Activated CD4-positive, alpha-beta memory T cell treated with anti-CD3 and anti-CD28 coated beads for 36 hours (primary cell): ENCODE measurements around the gene PRSS2. TPM values are rescaled to one million over a fixed set of nuclear protein-coding genes. Genes with fewer than 3 reads are reported as not detected.

ENCODE experiments used
- CTCF ChIA-PET: fragments of 350-600 bp; sonication (Branson Sonifier 250); formaldehyde crosslinking; loops from one replicate; lab custom pipeline; 2021; ENCODE audit warnings: antibody characterized with exemption, inconsistent platforms; lab: Charles Lee
- POLR2A ChIA-PET: fragments of 350-600 bp; sonication (Branson Sonifier 250); formaldehyde crosslinking; loops from one replicate; lab custom pipeline; 2021; ENCODE audit warnings: antibody characterized with exemption; lab: Charles Lee
- DNase-seq: peaks from one replicate; pipeline ENCODE4 v3.0.0-alpha.2; 2020
- H3K27ac Mint-ChIP-seq: one replicate; pipeline ENCODE4 v1.8.0; 2021; ENCODE audit warnings: mixed read lengths
- H3K27me3 Mint-ChIP-seq: one replicate; pipeline ENCODE4 v1.8.0; 2021; ENCODE audit warnings: mixed read lengths
- H3K36me3 Mint-ChIP-seq: one replicate; pipeline ENCODE4 v1.8.0; 2021; ENCODE audit warnings: mixed read lengths
- H3K4me1 Mint-ChIP-seq: one replicate; pipeline ENCODE4 v1.8.0; 2021; ENCODE audit warnings: low read depth, mixed read lengths
- H3K4me3 Mint-ChIP-seq: one replicate; pipeline ENCODE4 v1.8.0; 2021; ENCODE audit warnings: mild to moderate bottlenecking, mixed read lengths
- H3K9me3 Mint-ChIP-seq: one replicate; pipeline ENCODE4 v1.8.0; 2021; ENCODE audit warnings: mixed read lengths
- intact Hi-C: fragments of 100-400 bp; cut with micrococcal nuclease; formaldehyde crosslinking; loops from one replicate; pipeline ENCODE4 v1.15.1; 2023
- total RNA-seq, 2 experiments: library from RNA; stranded (reverse); gene quantifications; one replicate each; pipeline ENCODE4 v1.2.3, GENCODE V29; 2021

The PRSS2 gene
- total RNA-seq, 2 experiments from 2014 or later: not detected

DNA sequence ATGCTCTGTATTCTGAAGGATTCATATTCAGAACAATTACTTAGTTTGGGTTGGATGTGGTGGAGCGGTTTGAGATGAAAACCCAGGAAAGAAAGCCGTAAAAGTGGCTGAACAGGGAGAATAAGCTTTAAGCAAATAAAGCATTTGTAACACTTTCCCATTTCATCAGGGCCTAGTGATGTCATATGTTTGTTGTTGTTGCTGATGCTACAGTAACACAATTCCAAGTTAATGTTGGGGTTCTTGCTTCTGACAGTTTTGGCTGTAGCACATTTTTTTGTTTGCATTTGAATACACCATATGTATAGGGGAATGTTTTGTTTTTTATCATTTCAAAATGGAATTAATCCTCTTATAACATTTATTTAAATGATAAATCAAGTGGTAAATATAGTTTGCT lies 43.7 kb downstream of the PRSS2 start:
- intact Hi-C loops: no loop called here
- ChIA-PET CTCF (interaction anchor here (1.0 to 11.6 kb wide), 8 partner anchors 23 to 370 kb away, joined by 3 to 390 read pairs (median 4); no protein-coding TSS in a partner anchor), POLR2A (no interaction called here)
- no peak overlapping the region for H3K27ac Mint-ChIP-seq
- H3K36me3 Mint-ChIP-seq: no peaks in the 10 kb centered on the region
- H3K27me3 Mint-ChIP-seq: no peaks in the 10 kb centered on the region
- H3K4me3 Mint-ChIP-seq: no peak overlapping the region
- no peak for DNase-seq
- no peaks in the 10 kb centered on the region for H3K9me3 Mint-ChIP-seq
- peaks cover 54% of the 10 kb centered on the region for H3K4me1 Mint-ChIP-seq

DNA sequence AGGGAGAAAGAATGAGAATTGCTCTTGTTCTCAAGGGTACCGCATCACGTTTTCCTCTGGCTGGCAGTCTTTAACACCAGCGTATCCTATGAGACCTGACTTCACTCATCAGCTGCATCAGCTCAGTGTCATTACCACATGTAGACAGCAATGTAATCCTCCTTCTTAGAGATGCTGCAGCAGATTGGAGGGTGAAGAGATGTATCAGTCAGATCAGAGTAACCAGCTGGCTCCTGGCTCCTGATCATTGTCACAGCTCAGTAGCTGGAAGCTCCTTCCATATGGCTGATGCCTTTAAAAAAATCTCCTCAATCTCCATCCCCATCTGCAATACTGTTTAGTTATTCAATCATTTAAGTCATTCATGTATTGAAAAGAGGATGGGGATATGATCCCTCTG lies 44.4 kb downstream of the PRSS2 start:
- H3K4me1 Mint-ChIP-seq: peaks cover 48% of the 10 kb centered on the region
- ChIA-PET CTCF (interaction anchor here (1.5 to 11.6 kb wide), 3 partner anchors 23 to 317 kb away, joined by 3 to 390 read pairs (median 16); no protein-coding TSS in a partner anchor), POLR2A (no interaction called here)
- no peaks in the 10 kb centered on the region for H3K36me3 Mint-ChIP-seq
- no peak overlapping the region for H3K27ac Mint-ChIP-seq
- H3K4me3 Mint-ChIP-seq: no peak overlapping the region
- no peaks in the 10 kb centered on the region for H3K27me3 Mint-ChIP-seq
- no peak for DNase-seq
- no peaks in the 10 kb centered on the region for H3K9me3 Mint-ChIP-seq
- intact Hi-C loops: no loop called here

DNA sequence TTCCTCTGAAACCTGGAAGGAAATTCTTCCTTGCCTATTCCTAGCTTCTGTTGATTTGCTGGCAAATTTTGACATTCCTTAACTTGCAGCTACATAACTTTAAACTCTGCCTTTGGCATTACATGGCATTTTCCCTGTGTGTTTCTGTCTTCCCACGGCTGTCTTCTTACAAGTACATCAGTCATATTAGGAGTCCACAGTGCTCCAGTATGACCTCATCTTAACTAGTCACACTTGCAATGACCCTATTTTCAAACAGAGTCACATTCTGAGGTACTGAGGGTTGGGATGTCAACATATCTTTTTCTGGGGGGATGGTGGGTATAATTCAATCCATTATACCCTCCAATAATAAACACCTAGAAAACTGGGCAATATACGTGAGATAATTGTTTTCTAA lies 46.7 kb downstream of the PRSS2 start:
- Mint-ChIP-seq H3K4me1 (peaks cover 26% of the 10 kb centered on the region), H3K4me3 (no peak overlapping the region), H3K27ac (no peak overlapping the region), H3K36me3 (no peaks in the 10 kb centered on the region), H3K27me3 (no peaks in the 10 kb centered on the region), H3K9me3 (no peaks in the 10 kb centered on the region)
- ChIA-PET POLR2A (no interaction called here), CTCF (interaction anchor here (0.9 to 2.1 kb wide), 5 partner anchors 18 to 458 kb away, joined by 3 to 10 read pairs (median 4); no protein-coding TSS in a partner anchor)
- no peak for DNase-seq
- intact Hi-C loops: no loop called here

DNA sequence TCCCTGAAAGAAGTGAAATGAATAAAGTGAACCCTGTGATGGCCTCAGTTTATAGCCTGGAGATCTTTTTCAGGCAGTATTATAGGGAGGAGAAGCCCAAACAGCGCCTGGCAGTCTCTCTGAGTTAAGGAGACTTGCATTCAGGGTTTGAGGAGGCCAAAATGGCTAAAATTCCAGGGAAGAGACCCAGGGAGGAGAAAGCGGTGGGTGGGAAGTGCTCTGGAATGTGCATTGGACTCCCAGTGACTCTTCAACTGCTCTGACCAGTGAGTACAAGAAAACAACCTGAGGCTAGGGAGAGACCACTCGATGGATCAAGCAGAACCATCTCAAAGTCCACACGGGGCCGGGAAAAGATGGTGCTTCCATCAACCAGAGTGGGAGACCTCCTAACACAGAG lies 48.8 kb downstream of the PRSS2 start:
- Mint-ChIP-seq H3K4me1 (peaks cover 11% of the 10 kb centered on the region), H3K27ac (no peak overlapping the region), H3K36me3 (no peaks in the 10 kb centered on the region), H3K9me3 (no peaks in the 10 kb centered on the region), H3K4me3 (no peak overlapping the region), H3K27me3 (peaks cover 4% of the 10 kb centered on the region)
- ChIA-PET CTCF (interaction anchor here (1.3 to 3.1 kb wide), 6 partner anchors 9 to 396 kb away, joined by 3 to 13 read pairs (median 6); partner anchors contain the start of gene EPHB6), POLR2A (no interaction called here)
- intact Hi-C loops: no loop called here
- no peak for DNase-seq

DNA sequence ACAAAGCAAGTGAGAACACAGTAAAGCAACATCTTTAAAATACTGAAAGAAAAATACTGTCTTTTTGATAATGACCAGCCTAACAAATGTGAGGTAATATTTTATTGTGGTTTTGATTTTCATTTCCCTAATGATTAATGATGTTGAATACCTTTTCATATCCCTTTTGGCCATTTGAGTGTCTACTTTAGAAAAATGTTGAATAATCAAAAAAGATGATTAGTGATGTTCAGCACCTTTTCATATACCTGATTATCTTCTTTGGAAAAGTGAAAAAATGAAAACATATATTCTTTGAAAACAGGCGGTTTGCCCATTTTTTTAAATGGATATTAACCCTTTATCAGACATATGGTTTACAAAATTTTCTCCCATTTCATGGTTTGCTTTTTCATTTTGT lies 51.9 kb downstream of the PRSS2 start:
- CTCF ChIA-PET: interaction anchor here (0.7 to 1.1 kb wide), 3 partner anchors 31 to 363 kb away, joined by 3 read pairs; no protein-coding TSS in a partner anchor

More for the DNA sequence above, 51.9 kb downstream of the PRSS2 start:
- intact Hi-C loops: no loop called here
- H3K4me1 Mint-ChIP-seq: peaks cover 7% of the 10 kb centered on the region
- POLR2A ChIA-PET: no interaction called here
- no peak overlapping the region for H3K27ac Mint-ChIP-seq
- no peak overlapping the region for H3K4me3 Mint-ChIP-seq
- peaks cover 2% of the 10 kb centered on the region for H3K9me3 Mint-ChIP-seq
- H3K27me3 Mint-ChIP-seq: peaks cover 6% of the 10 kb centered on the region
- no peak for DNase-seq
- H3K36me3 Mint-ChIP-seq: no peaks in the 10 kb centered on the region

Other genes with a start within 250 kb of the PRSS2 start
- gene PRSS1, start 21.5 kb upstream of the PRSS2 start, total RNA-seq: not detected
- gene EPHB6, start 84.1 kb downstream of the PRSS2 start, total RNA-seq: 10 to 100 TPM in 1 of 2 experiments, 1 to 10 TPM in 1; 9.5 to 11.0 TPM
- gene TRPV6, start 114.8 kb downstream of the PRSS2 start, total RNA-seq: not detected
- gene TRPV5, start 162.8 kb downstream of the PRSS2 start, total RNA-seq: not detected
- not detected for gene LLCFC1, start 168.5 kb downstream of the PRSS2 start, total RNA-seq
- under 1 TPM; 0.34 to 0.55 TPM for gene KEL, start 191.4 kb downstream of the PRSS2 start, total RNA-seq